IPS DF 19.7 (cell line): ENCODE data around the gene RBM6.
A peak's percentile ranks its signal among the peaks of the same experiment; 100 is the strongest.
"Not testable (repeated sequence)": the region's sequence is repeated elsewhere in the genome, so short reads cannot be mapped to it uniquely, and the experiment has no call there.

Experiments
- DNase-seq: peaks from one replicate; pipeline ENCODE4 v3.0.0-alpha.2; 2013; ENCODE audit warnings: low read depth, low spot score

Gene RBM6, protein sequence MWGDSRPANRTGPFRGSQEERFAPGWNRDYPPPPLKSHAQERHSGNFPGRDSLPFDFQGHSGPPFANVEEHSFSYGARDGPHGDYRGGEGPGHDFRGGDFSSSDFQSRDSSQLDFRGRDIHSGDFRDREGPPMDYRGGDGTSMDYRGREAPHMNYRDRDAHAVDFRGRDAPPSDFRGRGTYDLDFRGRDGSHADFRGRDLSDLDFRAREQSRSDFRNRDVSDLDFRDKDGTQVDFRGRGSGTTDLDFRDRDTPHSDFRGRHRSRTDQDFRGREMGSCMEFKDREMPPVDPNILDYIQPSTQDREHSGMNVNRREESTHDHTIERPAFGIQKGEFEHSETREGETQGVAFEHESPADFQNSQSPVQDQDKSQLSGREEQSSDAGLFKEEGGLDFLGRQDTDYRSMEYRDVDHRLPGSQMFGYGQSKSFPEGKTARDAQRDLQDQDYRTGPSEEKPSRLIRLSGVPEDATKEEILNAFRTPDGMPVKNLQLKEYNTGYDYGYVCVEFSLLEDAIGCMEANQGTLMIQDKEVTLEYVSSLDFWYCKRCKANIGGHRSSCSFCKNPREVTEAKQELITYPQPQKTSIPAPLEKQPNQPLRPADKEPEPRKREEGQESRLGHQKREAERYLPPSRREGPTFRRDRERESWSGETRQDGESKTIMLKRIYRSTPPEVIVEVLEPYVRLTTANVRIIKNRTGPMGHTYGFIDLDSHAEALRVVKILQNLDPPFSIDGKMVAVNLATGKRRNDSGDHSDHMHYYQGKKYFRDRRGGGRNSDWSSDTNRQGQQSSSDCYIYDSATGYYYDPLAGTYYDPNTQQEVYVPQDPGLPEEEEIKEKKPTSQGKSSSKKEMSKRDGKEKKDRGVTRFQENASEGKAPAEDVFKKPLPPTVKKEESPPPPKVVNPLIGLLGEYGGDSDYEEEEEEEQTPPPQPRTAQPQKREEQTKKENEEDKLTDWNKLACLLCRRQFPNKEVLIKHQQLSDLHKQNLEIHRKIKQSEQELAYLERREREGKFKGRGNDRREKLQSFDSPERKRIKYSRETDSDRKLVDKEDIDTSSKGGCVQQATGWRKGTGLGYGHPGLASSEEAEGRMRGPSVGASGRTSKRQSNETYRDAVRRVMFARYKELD

GRCh38 chr3:49939858-49940666 is at the start of gene RBM6:
Gene RBM6, plus strand, starts transcription at chr3:49940150. Its CDS starts 22,492 bp downstream, at chr3:49962642.
- peak; percentile 96 for DNase-seq

DNA sequence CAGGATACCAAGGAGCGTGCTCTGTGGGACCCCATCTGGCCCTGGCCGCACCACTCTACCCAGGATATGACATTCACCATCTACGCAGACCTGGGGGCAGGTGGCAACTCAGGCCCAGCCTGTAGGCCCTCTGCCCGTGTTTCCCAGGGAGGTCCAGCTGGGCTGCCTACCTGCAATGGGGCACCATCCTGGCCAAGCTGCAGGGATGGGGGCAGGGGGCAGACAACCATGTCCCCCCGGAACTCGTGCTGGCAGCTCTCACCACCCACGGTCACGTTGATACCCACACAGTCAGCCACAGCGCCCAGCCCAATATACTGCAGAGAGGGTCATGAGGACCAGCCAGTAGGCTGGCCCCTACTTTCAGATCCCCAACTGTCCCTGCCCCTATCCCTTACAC is 44.2 kb upstream of the RBM6 start:
- DNase-seq = no peak

DNA sequence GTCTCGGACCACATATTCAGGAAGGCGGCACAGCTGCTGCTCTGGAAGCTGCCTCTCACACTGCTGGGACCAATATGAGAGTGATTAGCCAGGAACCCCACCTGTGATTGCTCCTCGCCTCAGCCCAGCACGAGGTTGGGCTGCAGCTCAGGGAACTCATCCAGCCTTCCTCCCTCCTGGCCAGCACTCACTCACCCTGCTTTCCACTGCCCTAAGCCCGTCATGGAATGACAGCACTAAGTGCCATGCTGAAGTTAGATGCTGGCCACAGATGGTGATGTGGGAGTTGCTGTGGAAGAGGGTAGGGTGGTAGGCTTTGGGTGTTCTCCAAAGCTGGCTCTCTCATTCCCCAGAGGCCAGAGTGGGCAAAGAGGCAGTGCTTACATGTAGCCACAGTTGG is 43.6 kb upstream of the RBM6 start:
- DNase-seq = no peak

GRCh38 chr3:49898991-49899390 is 41.0 kb upstream of the RBM6 start:
- no peak for DNase-seq

GRCh38 chr3:49899815-49900214 is 40.1 kb upstream of the RBM6 start:
- peak; percentile 52 for DNase-seq

- no peak for DNase-seq
These were observed 39.3 kb upstream of the RBM6 start for GRCh38 chr3:49900491-49901153.

GRCh38 chr3:49901366-49902339 is 38.3 kb upstream of the RBM6 start:
- no peak for DNase-seq

DNA sequence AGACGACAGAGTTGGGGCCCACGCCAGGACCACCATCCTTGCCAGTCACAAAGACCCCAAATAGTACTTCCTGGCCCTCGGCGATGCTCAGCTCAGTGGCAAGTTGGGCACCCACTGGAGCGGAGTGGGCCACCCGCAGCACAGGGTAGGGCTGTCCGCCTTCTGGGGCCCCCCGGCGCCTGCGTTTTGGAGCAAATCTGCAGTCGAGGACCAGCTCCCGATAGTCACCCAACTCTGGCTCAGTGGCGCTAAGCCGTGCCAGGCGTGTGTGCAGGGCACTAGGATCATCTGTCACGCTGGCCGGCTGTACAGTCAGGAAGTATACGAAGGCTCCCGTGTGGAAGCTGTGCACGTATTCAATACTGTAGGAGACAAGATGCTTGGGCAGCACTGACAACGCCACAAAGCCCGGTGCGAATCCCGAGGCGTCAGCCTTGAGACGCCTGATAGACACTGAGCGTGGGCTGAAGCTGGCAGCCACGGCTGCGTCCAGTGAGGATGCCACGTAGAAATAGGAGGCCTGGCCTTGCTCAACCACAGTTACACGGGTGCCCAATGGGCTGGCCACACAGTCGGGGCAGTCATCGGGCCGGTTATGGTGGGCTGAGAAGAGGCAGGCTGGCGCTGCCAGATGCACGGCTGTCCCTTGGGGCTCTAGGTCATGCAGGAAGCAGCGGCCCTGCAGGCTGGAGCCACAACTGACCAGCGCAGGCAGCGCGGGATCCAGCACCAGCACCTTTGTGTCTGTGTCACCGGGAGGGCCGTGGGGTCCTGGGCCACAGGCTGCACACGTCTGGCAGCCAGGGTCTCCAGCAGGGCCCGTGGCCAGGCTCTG is 37.2 kb upstream of the RBM6 start:
- no peak for DNase-seq

DNA sequence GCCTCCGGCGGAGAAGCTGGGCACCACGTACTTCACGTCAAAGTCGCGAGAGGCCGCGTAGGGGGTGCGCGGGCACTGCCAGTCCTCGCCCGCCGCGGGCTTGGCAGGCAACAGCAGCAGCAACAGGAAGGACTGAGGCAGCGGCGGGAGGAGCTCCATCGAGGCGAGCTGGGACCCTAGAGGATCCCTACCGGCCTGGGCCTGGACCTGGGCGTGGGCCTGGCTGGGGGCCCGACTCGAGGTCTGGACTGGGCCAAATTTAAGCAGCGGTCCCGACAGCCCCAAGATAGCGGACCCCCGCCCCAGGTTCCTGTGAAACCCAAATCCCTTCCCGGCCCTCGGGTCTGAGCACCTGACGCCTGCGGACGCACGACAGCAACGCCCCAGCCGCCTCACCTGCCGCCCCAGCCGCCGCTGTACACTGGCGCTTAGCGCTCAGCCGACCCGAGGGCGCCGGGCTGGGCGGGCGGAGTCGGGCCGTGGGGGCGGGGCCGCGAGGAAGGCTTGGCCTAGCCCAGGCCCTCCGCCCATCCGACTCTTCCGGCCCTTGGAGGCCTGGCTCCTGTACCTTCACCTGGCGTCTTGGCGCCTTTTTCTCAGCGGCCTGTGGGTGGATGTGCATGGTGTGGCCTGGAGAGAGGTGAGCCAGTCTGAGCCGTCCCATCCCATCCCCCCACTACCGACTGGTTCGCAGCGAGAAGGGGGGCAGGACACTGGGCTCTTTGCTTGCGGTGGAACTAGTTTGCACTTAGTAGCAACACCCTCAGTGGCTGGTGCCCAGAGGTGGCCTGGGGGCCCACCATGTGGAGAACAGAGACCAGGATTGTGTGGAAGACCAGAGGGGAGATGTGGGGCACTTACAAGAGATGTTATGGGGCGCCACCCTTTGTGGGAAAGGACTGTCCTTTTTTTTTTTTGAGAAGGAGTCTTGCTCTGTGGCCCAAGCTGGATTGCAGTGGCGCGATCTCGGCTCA is 36.2 kb upstream of the RBM6 start, which contains the start of gene MST1R:
Gene MST1R, minus strand, starts transcription at position 423 of the 974 bp plus-strand sequence. Its CDS starts 264 bp downstream, at position 159.
- DNase-seq = peak; percentile 87

GRCh38 chr3:49904448-49904847 is 35.5 kb upstream of the RBM6 start:
- not testable (repeated sequence) for DNase-seq

DNA sequence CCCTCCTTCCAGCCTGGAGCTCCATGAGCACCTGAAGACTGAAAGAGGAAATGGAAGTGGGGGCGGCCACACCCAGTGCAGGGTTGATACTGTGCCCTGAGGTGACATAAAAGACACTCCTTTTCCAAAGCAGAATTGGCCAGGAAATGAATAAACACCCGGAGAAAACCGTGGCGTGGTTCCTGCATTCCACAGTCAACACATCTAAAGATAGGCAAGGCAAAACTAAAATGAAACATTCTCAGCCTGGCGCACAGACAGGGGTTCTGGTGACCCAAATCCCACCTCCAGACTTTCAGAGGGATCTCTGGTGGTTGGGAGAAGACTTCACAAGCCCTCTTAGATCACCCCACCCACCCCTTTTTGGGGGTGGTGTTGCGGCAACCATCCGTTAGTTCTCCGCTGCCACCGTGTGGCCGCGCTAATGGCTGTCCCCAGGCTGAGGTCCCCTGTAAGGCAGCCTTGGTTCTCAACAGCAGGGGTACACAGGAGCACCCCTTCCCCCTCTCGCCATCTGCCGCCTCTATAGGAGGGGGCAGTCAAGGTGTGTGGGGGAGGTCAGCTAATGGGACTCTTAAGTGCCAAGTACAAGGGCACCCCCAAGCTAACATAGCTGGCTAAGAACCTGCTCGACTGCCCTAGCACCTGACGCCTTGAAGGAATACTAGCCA is 33.7 kb upstream of the RBM6 start:
- no peak for DNase-seq

DNA sequence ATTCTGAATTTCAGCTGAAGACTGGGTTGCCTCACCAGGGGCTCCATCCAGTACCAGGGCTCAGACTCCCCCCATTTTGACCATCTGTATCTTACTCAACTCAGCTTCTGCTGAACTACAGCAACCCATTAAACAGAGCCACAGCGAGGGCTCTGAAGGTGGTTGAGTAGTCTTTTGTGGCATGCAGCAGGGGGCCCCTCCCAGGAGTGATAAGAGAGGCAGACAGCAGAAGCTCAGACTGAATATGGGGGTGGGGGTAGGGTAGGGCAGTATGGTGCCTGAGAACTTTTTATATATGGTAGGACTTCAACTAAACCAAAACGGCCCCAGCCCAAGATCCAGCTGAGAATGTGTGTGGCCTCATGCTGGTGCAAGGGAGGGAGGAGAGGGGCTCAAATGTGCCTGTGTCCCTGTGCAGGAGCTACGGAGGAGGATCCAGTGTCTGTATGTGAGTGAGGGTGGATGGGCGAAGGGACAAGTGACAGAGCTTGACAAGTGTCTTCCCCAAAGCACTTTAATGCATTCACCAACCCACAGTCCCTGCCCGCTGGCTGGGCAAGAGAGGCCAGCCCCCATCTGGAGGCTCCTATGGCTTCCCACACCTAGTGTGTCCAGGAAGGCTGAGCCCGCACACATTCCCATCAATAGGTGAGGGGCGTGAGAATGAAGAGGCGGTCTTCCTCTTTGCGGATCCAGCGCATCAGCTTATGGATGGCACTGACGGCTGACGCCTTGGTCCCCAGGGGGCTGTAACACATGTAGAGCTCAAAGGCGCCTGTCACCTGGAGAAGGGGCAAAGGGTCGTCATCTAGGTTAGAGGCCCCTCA is 31.4 kb upstream of the RBM6 start:
- no peak for DNase-seq

DNA sequence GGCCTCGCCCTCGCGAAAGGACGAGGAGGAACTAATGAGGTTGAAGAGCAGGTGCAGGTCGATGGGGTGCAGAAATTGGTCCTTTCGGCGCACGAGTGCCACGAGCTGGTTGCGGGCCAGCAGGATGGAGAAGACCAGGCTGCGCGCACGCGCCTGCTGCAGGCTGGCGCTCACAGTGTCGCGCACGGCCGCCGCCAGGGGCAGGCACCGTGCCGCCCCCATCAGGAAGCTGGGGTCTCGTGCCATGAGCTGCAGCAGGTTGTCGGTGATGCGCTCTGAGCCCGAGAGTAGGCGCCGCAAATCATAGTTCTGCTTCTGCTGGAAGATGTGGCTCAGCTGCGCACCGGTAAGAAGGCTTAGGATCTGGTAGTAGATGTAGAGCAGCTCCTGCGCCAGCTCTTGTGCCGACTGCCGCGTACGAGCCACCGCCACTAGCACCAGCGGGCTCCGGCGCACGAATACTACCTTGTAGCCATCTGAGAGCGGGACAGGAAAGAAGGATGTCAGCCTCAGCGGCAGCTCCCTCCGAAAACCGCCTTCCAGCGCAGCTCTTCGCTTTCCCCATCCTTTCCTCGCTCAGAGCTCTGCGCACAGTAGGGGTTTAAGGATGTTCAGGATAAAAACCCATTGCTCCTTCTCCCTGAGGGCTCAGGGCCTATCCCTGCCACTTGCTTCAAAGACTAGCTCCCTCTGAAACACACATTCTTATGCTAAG is 29.4 kb upstream of the RBM6 start:
- DNase-seq = no peak

DNA sequence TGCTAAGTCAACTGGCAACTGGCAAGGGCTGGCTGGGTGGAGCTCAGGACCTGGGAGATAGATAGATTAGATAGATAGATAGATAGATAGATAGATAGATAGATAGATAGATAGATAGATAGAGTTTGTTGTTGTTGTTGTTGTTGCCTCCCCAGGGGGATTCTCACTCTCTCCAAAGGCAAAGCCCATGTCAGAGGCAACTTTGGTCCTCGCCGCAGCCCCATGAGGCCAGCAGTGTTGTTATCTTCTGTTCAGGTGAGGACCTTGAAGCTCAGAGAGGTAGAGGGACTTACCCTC is 28.9 kb upstream of the RBM6 start:
- no peak for DNase-seq

GRCh38 chr3:49911611-49912010 is 28.3 kb upstream of the RBM6 start:
- DNase-seq = no peak
